NCI-H1092 (cell line): ENCODE measurements around the gene IGDCC3.

Experiments
- DNase-seq: peaks from one replicate; lab custom pipeline; 2025; lab: John Stamatoyannopoulos, UW

The IGDCC3 gene

DNA sequence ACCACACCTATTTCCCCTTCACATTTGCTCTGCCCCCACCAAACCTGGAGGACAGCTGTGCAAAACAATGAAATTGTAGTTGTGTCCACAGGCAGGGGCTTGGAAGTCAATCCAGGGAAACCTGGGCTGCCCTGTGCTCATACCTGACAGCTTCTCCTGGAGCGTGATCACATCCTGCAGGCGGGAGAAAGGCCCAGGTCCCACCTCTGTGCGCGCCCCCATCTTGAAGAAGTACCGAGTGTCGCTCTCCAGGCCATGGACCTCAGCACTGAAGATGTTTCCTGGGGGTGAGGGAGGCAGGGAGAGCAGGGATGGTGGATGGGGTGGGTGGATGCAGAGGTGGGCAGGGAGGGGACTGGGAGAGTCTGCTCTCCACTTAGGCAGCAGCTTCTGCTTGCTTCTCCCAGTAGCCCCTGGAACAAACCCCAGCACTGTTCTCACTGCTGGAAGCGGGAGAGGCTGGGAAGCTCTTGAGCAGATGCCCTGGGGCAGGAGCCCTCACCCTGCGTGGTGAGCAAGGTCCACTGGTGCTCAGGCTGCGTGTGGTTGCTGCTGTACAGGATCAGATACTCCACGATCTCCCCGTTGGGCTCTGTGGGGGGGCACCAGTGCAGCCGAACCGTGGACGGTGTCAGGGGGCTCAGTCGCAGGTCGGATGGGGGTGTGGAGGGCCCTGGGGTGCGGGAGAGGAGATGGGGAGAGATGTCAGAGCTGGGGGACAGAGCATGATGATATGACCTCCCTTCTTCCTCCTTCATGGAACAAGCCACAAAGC lies 10.7 kb upstream of the IGDCC3 start:
- no peak for DNase-seq

- no peak for DNase-seq
Observed at GRCh38 chr15:65386886-65387285, 9.1 kb upstream of the IGDCC3 start.

GRCh38 chr15:65386376-65386775 lies 8.6 kb upstream of the IGDCC3 start:
- DNase-seq: no peak

GRCh38 chr15:65385870-65386258 lies 8.1 kb upstream of the IGDCC3 start:
- no peak for DNase-seq

DNA sequence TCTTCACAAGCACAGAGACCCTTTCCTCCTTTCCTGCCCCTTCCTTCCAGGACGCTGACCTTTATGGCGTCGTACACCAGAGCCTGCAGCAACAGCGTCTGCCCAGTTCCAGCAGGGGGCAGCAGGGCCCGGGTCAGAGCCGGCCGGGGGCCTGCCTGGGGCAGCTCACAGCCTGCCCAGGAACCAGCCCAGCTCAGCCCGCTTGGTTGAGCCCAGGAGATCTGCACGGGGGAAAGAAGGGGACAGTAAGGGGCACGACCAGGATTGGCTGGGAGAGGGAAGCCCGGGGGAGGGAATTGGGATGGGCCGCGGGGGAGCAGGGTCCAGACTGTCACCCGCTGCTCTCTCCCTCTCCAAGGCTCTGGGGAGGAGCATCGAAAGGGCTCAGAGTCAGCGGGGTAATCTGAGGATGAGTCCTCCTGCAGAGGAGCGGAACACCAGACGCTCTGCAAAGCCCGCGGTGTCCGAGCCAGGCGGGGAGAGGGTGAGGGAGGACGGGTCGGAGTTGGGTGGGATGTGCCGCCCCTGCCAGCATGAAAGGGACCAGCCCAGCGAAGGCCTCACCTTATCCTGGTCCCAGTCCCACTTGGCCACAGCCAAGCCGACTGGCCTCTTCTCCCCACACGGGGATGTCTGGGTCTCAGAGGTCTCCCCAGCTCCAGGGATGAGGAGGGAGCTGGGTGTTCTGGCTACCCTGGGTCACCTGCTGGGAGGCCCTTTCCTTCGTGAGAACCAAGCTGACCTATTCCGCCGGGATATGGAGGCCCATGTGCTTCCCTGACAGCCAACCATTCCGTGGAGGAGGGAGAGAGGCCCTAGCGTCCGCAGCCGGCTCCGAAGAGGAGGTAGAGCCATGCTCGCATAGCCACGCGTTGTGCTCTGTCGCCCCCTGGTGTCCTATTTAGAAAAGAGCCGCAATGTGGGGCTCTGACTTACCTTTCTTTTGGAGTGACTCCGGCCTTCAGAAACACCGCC lies 7.4 kb upstream of the IGDCC3 start:
- peak; percentile 74 for DNase-seq

DNA sequence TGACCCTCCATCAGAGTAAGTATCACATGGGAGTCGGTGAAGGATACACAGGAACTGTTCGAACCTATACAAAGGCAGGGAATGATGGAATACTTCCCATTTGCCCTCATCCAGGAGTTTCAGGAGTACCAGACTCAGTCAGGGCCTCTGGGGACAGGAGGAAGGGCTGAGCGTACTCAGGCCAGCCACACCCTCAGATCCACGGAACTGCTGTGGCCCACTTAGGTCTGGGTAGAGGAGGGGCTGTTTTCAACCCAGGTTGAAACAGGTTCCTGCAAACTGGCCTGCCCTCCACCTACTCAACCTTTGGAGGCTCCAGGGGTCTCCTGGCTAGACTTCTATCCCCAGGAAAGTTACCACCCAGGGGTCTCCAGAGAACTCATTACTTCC lies 6.7 kb upstream of the IGDCC3 start:
- DNase-seq: no peak

DNA sequence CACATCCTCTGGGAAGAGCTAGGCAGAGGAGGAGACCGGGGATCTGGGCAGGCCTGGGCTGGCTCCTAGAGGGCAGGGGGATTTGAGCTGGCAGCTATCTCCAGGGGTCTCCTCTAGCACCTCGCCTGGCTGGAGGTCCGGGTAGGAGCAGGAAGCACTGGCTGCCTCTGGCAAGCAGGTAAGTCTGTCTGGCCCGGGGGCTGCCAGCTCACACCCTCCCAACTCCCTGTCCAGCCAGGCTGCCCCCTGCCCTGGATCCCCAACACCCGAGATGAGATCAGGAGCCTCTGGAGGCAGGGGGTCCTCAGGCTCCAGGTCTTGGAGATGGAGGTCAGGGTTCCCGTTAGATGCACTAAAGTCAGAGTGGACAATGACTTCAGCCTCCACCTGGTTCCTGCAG lies 6.2 kb upstream of the IGDCC3 start:
- no peak for DNase-seq

GRCh38 chr15:65383456-65383855 lies 5.7 kb upstream of the IGDCC3 start:
- no peak for DNase-seq

GRCh38 chr15:65382921-65383320 lies 5.1 kb upstream of the IGDCC3 start:
- DNase-seq: no peak

- no peak for DNase-seq
Observed at GRCh38 chr15:65382146-65382491, 4.3 kb upstream of the IGDCC3 start.

DNA sequence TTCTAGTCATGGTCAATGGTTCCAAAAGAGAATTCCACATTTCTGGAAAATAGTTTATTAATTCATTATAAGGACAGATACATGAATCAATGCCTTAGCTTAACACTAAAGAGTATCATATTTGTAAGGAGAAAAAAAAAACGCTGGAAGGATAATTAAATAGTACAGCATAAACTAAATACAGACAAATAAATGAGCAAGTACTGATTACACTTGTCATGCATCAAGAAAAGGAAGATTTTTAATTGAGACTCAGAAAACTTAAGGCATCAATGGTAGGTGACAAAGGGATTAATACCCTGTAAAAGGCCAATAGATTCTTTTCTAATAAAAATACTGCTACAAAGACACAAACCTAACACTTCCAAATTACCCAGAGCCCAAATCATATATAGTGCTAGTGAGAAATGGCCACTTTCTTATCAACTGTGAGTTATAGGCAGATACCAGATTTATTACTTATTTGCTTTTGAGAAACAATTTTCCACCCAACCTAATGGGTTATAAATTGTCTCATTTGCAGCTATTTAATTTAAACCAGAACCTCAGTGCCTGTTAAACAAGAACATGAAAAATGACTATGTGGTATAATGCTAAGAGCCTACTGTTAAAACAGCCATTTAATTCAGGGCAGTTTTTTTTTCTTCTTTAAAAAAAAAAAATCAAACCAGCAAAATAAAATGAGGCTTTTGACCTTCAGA lies 3.8 kb upstream of the IGDCC3 start:
- no peak for DNase-seq

DNA sequence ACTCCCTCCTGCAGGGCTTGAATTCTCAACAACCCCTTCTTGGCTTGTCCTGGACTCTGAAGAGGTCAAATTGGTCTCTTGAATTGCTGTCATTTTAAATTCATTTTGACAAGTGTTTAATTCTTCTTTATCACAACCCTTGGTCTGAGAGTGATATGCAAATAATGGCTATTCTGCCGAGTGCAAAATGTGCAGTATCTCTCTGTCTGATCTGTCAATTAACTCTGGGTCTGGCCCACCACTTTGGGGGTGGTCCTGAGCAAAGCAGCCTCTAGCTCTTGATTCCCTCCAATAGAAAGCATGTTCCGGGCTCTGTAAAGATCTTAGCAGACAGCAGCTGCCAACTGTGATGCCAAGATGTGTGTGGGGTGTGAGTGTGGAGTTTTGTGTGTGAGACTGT lies 2.2 kb upstream of the IGDCC3 start:
- DNase-seq: no peak

- DNase-seq: no peak
Observed at GRCh38 chr15:65377105-65377975, 462 bp downstream of the IGDCC3 start.

DNA sequence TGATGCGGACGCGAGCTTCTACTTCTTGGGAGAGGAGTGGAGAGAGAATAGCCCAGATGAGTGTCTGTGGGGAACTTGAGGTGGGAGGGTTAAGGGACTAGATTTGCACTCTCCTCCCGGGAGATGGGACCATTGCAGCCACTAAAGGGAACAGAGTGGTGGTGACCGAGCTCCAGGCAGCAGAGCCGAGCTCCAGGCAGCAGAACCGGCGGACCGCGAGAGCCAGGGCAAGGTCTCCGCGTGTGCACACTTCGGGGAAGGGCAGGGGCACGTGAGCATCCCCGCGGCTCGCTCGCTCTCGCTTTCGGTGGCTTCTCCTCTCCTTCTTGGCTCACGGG lies 1.1 kb downstream of the IGDCC3 start:
- no peak for DNase-seq

DNA sequence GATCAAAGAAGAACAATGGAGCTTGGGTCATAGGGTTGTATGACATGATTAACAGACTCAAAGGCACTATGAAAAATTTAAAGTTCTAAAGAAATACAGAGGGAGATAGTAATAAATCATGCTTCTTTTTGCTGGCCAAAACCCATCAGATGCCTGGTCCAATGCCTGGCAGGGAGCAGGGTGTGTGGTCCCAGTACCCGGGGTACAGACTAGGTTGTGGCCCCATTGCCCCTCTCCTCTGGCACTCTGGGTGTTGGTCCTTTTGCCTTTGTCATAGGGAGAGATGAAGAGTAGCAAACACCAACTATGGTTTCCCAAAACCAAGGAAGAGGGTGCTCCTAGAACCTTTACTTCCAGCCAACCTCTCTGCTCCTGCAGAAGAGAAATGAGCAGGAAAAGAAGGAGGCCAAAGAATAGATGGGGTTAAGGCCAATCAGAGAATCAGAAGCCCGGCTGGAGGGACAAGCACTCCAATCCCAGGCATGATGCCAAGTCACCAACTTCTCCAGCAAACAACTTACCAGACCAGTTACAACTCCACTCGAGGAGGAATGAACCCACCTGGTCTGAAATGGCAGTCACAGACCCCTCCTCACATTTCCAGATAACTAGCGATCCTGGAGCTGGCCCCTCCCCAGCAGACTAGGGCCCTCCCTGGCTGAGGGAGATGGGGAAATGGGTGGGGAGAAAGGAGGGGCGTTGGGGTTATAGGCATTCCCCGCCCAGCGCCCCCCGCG lies 1.8 kb downstream of the IGDCC3 start:
- no peak for DNase-seq

DNA sequence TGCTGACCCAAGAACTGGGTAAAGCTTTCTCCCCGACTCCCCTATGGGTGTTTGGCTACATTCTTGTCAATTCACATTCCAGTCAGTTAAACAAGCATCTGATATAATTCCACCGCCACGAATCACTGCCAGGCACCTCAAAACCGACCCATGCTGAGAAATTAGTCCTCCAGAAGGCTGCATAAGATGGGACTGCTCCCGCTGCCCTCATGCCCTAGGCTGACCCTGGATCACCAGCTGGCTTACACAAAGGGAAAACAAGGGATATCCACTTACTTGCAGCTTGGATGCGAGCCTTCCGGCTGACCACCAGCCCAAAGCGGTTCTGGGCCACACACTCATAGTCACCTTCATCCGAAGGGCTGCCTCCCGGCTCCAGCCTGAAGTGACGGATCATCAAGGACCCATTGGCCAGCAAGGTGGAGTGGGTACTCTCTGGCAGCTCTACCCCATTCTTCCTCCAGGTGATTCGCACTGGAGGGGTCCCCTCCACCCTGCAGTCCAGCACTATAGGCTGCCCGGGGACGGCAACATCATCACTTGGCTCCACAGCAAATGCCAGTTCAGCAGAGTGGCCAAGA lies 2.9 kb downstream of the IGDCC3 start:
- DNase-seq: no peak

DNA sequence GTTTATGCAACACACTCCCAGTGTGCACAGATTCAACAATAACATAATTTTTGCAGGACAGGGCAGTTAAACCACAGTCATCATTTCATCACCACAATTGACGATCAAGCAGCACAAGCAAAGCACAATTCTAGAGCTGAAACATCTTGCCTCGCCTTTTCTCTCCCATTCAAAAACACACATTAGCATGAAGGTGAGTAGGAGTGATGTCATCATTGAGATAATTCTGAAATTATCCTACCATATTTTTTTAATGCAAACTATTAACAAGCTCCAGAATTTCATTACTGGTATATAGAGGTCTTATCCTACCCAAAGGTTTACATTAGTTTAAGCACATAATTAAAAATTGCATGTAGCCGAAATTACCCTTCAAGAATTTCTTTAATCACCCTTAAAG lies 3.5 kb downstream of the IGDCC3 start:
- DNase-seq: no peak

- DNase-seq: no peak
Observed at GRCh38 chr15:65373163-65373651, 4.6 kb downstream of the IGDCC3 start.

DNA sequence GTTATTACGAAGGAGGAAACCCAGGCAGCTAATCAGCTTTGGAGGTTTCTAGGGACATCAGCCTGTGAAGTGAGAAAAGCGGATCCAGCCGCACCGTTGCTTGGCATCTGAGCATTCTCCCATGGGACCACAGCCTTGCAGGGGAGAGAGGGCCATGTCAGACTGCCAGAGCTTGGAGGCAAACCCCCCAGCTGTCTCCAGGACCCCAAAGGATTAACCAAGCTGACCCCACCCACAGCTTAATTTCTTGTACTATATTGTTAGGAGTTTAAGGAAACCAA lies 5.1 kb downstream of the IGDCC3 start:
- DNase-seq: no peak

GRCh38 chr15:65371976-65372786 lies 5.6 kb downstream of the IGDCC3 start:
- no peak for DNase-seq
